Ascending aorta (tissue), 2 donors: ENCODE results near the gene TTLL6. TPM values are rescaled to one million over a fixed set of nuclear protein-coding genes. Genes with fewer than 3 reads are reported as not detected.

ENCODE experiments used
- DNase-seq, 2 donors: peaks; one replicate each; pipeline ENCODE4 v3.0.0-alpha.2; 2019; ENCODE audit warnings: low spot score in 2 of 2
- H3K27ac ChIP-seq, 2 donors: fragments of 200-600 bp; sonication (generic); one replicate each; pipeline ENCODE4 v1.5.1; 2016 to 2017; ENCODE audit warnings: mild to moderate bottlenecking in 1 of 2
- H3K27me3 ChIP-seq: fragments of 200-600 bp; sonication (generic); one replicate; pipeline ENCODE4 v1.5.1; 2017
- H3K36me3 ChIP-seq, 2 donors: fragments of 200-600 bp; sonication (generic); one replicate each; pipeline ENCODE4 v1.5.1; 2016
- H3K4me1 ChIP-seq, 2 donors: fragments of 200-600 bp; sonication (generic); one replicate each; pipeline ENCODE4 v1.5.1; 2016 to 2017; ENCODE audit warnings: mild to moderate bottlenecking in 1 of 2
- H3K4me3 ChIP-seq, 2 donors: fragments of 200-600 bp; sonication (generic); one replicate each; pipeline ENCODE4 v1.5.1; 2016 to 2017; ENCODE audit warnings: mild to moderate bottlenecking in 1 of 2
- H3K9me3 ChIP-seq, 2 donors: fragments of 200-600 bp; sonication (generic); one replicate each; pipeline ENCODE4 v1.5.1; 2016
- intact Hi-C: fragments of 100-400 bp; cut with DNase I; formaldehyde crosslinking; loops from one replicate; pipeline ENCODE4 v1.15.1; 2023
- total RNA-seq: library from RNA; depleted of rRNA; stranded (reverse); fragments of >200 nt; gene quantifications from one replicate; pipeline ENCODE4 v1.1.0, GENCODE V29; 2016
- TF ChIP-seq, protein P1 (sequence below), 3 experiments: fragments of 200-600 bp in 2 of 3; fragments of 450-650 bp in 1 of 3; sonication (generic) in 2 of 3; IDR thresholded peaks; one replicate each; pipeline ENCODE4 v1.5.1; 2016 to 2019; ENCODE audit warnings: antibody characterized with exemption in 3 of 3, mild to moderate bottlenecking in 1 of 3, moderate library complexity in 1 of 3

The TTLL6 gene
- total RNA-seq = not detected

GRCh38 chr17:48816774-48817590 is at the start of gene TTLL6:
TSS of gene TTLL6 (minus strand) at chr17:48817229. CDS start at chr17:48817072, 157 bp downstream.
- H3K4me1 ChIP-seq = peaks cover 6 to 15% of the 10 kb centered on the region in 2 donors
- H3K4me3 ChIP-seq = peak within 1 kb of the TSS; percentile 51 to 57
- peak; percentile 49 to 90 for DNase-seq
- no peak within 1 kb of the TSS for H3K27ac ChIP-seq
- H3K27me3 ChIP-seq = no peaks in the 10 kb centered on the region
- no peaks in the 10 kb centered on the region for H3K9me3 ChIP-seq
- no peaks in the 10 kb centered on the region for H3K36me3 ChIP-seq
- TF ChIP-seq, protein P1, sequence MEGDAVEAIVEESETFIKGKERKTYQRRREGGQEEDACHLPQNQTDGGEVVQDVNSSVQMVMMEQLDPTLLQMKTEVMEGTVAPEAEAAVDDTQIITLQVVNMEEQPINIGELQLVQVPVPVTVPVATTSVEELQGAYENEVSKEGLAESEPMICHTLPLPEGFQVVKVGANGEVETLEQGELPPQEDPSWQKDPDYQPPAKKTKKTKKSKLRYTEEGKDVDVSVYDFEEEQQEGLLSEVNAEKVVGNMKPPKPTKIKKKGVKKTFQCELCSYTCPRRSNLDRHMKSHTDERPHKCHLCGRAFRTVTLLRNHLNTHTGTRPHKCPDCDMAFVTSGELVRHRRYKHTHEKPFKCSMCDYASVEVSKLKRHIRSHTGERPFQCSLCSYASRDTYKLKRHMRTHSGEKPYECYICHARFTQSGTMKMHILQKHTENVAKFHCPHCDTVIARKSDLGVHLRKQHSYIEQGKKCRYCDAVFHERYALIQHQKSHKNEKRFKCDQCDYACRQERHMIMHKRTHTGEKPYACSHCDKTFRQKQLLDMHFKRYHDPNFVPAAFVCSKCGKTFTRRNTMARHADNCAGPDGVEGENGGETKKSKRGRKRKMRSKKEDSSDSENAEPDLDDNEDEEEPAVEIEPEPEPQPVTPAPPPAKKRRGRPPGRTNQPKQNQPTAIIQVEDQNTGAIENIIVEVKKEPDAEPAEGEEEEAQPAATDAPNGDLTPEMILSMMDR (IDR thresholded peaks at IDR 0.05) = no peak
- intact Hi-C loops = no loop called here

DNA sequence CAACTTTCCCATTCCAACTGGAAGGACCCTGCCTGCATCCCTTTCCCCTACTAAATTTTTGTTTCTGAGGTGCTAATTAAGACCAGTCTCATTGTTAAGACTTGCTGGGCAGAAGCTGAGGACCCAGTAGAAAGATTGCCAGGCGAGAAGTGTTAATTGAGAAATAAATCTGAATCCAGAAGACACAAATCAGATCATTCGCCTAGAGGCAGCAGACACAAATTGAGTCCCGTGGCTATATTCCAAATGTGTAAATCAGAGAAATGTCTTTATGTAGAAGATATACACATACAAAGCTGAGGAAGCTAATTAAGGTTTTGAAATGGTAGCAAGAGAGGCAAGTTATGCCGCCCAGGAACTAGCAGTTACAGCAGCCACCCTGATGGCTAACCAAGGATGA is 43.4 kb upstream of the TTLL6 start:
- Histone ChIP-seq H3K9me3 (no peaks in the 10 kb centered on the region), H3K36me3 (peaks cover 86 to 90% of the 10 kb centered on the region in 2 donors), H3K27me3 (no peaks in the 10 kb centered on the region), H3K27ac (no peak overlapping the region), H3K4me1 (no peaks in the 10 kb centered on the region), H3K4me3 (no peak overlapping the region)
- no peak for DNase-seq
- TF ChIP-seq, protein P1 (IDR thresholded peaks at IDR 0.05) = no peak
- intact Hi-C loops = no loop called here

- Histone ChIP-seq H3K4me3 (no peak overlapping the region), H3K27ac (no peak overlapping the region), H3K4me1 (no peaks in the 10 kb centered on the region), H3K9me3 (no peaks in the 10 kb centered on the region), H3K27me3 (no peaks in the 10 kb centered on the region), H3K36me3 (peaks cover 88 to 92% of the 10 kb centered on the region in 2 donors)
- TF ChIP-seq, protein P1 (IDR thresholded peaks at IDR 0.05) = no peak
- no peak for DNase-seq
- intact Hi-C loops = no loop called here
These were observed 43.0 kb upstream of the TTLL6 start for GRCh38 chr17:48860034-48860433.

- H3K27ac ChIP-seq = no peak overlapping the region
- H3K4me1 ChIP-seq = no peaks in the 10 kb centered on the region
- no peaks in the 10 kb centered on the region for H3K9me3 ChIP-seq
- no peaks in the 10 kb centered on the region for H3K27me3 ChIP-seq
- intact Hi-C loops = no loop called here
- TF ChIP-seq, protein P1 (IDR thresholded peaks at IDR 0.05) = no peak
- H3K4me3 ChIP-seq = no peak overlapping the region
- H3K36me3 ChIP-seq = peaks cover 84 to 92% of the 10 kb centered on the region in 2 donors
- DNase-seq = no peak
These were observed 39.2 kb upstream of the TTLL6 start for GRCh38 chr17:48856122-48856821.

DNA sequence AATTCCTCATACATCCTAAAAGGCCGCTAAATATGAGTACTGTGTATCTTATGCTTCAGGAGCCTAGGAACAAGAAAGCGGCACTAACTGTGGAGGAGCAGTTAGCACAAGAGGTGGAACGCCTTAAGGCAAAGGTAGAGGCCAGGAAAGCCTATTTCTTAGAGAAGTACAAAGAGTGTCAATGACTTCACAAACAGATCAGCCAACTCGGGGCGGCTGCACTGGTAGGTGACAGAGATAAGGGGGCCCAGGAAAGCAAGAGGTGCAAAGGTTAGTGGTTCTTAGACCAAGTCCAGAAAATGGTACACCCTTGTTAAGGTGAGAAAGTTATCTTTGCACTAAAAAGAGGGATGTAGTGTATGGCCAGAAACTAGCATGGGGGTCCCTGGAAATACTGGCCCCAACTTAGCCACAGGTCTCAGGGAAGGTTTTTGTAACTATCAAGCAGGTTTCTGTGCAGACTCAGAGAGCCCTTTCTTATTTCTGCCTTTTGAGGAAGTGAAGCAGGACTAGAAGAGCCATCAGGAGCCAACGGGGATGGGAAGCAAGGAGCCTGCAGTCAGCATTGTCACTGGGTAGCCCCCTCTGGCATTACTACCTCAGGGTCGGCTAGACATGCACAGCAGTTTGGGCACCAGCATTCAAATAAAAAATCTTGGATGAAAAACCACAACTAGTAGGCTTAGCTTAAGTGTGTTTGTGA is 37.9 kb upstream of the TTLL6 start:
- no peak overlapping the region for H3K27ac ChIP-seq
- DNase-seq = no peak
- H3K9me3 ChIP-seq = no peaks in the 10 kb centered on the region
- peaks cover 84 to 92% of the 10 kb centered on the region in 2 donors for H3K36me3 ChIP-seq
- H3K27me3 ChIP-seq = no peaks in the 10 kb centered on the region
- TF ChIP-seq, protein P1 (IDR thresholded peaks at IDR 0.05) = no peak
- intact Hi-C loops = no loop called here
- no peaks in the 10 kb centered on the region for H3K4me1 ChIP-seq
- no peak overlapping the region for H3K4me3 ChIP-seq
